GM12878 (cell line): Measurements from ENCODE around the gene PRDM12. TPM values are rescaled to one million over a fixed set of nuclear protein-coding genes. Genes with fewer than 3 reads are reported as not detected.

ENCODE experiments used
- ATAC-seq: fragments of 200-7000 bp; cut with Tn5 transposase; 3 replicates; pipeline ENCODE4 v1.9.1; 2020; ENCODE audit warnings: mild to moderate bottlenecking, moderate library complexity
- BruUV-seq: library from RNA; stranded (reverse); fragments of 400-500 nt; replicated peaks from 2 replicates; lab custom pipeline; 2021; lab: Mats Ljungman, UMichigan
- CTCF ChIA-PET: fragments of 300-600 bp; sonication (Branson Sonifier 250); formaldehyde crosslinking; extraction: SDS; loops from one replicate; lab custom pipeline; 2021; ENCODE audit warnings: inconsistent platforms; lab: Yijun Ruan, JAX
- POLR2A ChIA-PET: fragments of 350-600 bp; formaldehyde crosslinking; extraction: SDS; loops from one replicate; lab custom pipeline; 2021; ENCODE audit warnings: inconsistent platforms; lab: Charles Lee
- RAD21 ChIA-PET: fragments of 300-600 bp; sonication (Branson Sonifier 250); formaldehyde crosslinking; loops from one replicate; lab custom pipeline; 2023; ENCODE audit warnings: antibody characterized with exemption; ENCODE audit not compliant: unreplicated experiment; lab: Charles Lee
- SMC1A ChIA-PET: fragments of 300-600 bp; sonication (Branson Sonifier 250); formaldehyde crosslinking; loops from one replicate; lab custom pipeline; 2023; ENCODE audit not compliant: unreplicated experiment, uncharacterized antibody; lab: Charles Lee
- DNase-seq: peaks from one replicate; pipeline ENCODE4 v3.0.0-alpha.2; 2011; ENCODE audit warnings: low read depth, low spot score
- FAIRE-seq: peaks from 3 replicates; lab custom pipeline; 2011; peaks lifted over from hg19 to GRCh38; lab: Jason Lieb, UNC
- H2AFZ ChIP-seq: 2 replicates; pipeline ENCODE4 v1.6.0; 2011; ENCODE audit warnings: low read depth, low read length, control low read depth; ENCODE audit not compliant: control insufficient read depth
- H3K27ac ChIP-seq: 2 replicates; pipeline ENCODE4 v1.5.1; 2011; ENCODE audit warnings: control low read depth; ENCODE audit not compliant: control insufficient read depth, insufficient read depth
- H3K27me3 ChIP-seq, 2 experiments: replicated peaks in 1 of 2; 2 replicates each; pipeline versions ENCODE4 v1.6.0 to v1.6.1; 2011; ENCODE audit warnings: low read length in 1 of 2; ENCODE audit not compliant: control insufficient read depth in 2 of 2, insufficient read depth in 2 of 2
- H3K36me3 ChIP-seq, 2 experiments: 2 replicates each; pipeline ENCODE4 v1.5.1; 2011; ENCODE audit warnings: low read length in 1 of 2; ENCODE audit not compliant: control insufficient read depth in 2 of 2, insufficient read depth in 2 of 2
- H3K4me1 ChIP-seq: 2 replicates; pipeline ENCODE4 v1.6.1; 2011; ENCODE audit warnings: mild to moderate bottlenecking, low read length, moderate library complexity, mixed read lengths; ENCODE audit not compliant: control insufficient read depth, insufficient read depth
- H3K4me2 ChIP-seq: 2 replicates; pipeline ENCODE4 v1.6.0; 2011; ENCODE audit warnings: control low read depth; ENCODE audit not compliant: control insufficient read depth, insufficient read depth
- H3K4me3 ChIP-seq: fragments of 200-600 bp; sonication (generic); 2 replicates; pipeline ENCODE4 v1.5.1; 2016
- H3K79me2 ChIP-seq: 2 replicates; pipeline ENCODE4 v1.6.0; 2011; ENCODE audit warnings: low read length; ENCODE audit not compliant: control insufficient read depth, insufficient read depth
- H3K9ac ChIP-seq: 2 replicates; pipeline ENCODE4 v1.8.0; 2011; ENCODE audit warnings: low read length, control low read depth, mixed read lengths; ENCODE audit not compliant: control insufficient read depth, insufficient read depth
- H3K9me3 ChIP-seq: replicated peaks from 3 replicates; pipeline ENCODE4 v1.5.1; 2011; ENCODE audit warnings: mild to moderate bottlenecking, low read length; ENCODE audit not compliant: control insufficient read depth, insufficient read depth
- H4K20me1 ChIP-seq: 2 replicates; pipeline ENCODE4 v1.6.0; 2011; ENCODE audit not compliant: control insufficient read depth, insufficient read depth
- E2F8 ChIP-seq: fragments of 450-650 bp; IDR thresholded peaks from 2 replicates; pipeline ENCODE4 v1.6.1; 2018; ENCODE audit warnings: mild to moderate bottlenecking, low read depth, moderate library complexity; ENCODE audit not compliant: partially characterized antibody
- GATAD2B ChIP-seq: fragments of 450-650 bp; conservative IDR thresholded peaks from 2 replicates; pipeline ENCODE4 v1.6.1; 2017; ENCODE audit warnings: low read depth, mild to moderate bottlenecking, moderate library complexity
- MXI1 ChIP-seq: fragments of 150-350 bp; IDR thresholded peaks from 2 replicates; pipeline ENCODE4 v1.6.1; 2011; ENCODE audit warnings: low read depth, mild to moderate bottlenecking, inconsistent platforms, low read length, improper control_type of control experiment
- MYC ChIP-seq: IDR thresholded peaks from 2 replicates; pipeline ENCODE4 v1.6.1; 2011; ENCODE audit warnings: mild to moderate bottlenecking, low read length, moderate library complexity, inconsistent platforms; ENCODE audit not compliant: insufficient read depth, insufficient replicate concordance, insufficient read length, severe bottlenecking
- PAX5 ChIP-seq: IDR thresholded peaks from 2 replicates; pipeline ENCODE4 v1.6.1; 2011; ENCODE audit warnings: low read depth, low read length, borderline replicate concordance
- PAX8 ChIP-seq: fragments of 450-650 bp; IDR thresholded peaks from 2 replicates; pipeline ENCODE4 v1.6.1; 2017; ENCODE audit warnings: mild to moderate bottlenecking, moderate library complexity
- SMAD5 ChIP-seq: IDR thresholded peaks from 2 replicates; pipeline ENCODE4 v1.6.1; 2016; ENCODE audit warnings: antibody characterized with exemption, low read depth
- TAF1 ChIP-seq: IDR thresholded peaks from 2 replicates; pipeline ENCODE4 v1.6.1; 2011; ENCODE audit warnings: mild to moderate bottlenecking, low read depth, low read length, borderline replicate concordance
- TCF3 ChIP-seq: IDR thresholded peaks from 2 replicates; pipeline ENCODE4 v1.6.1; 2012; ENCODE audit warnings: low read depth, mild to moderate bottlenecking, low read length, borderline replicate concordance; ENCODE audit not compliant: insufficient read depth
- ZNF687 ChIP-seq: fragments of 450-650 bp; IDR thresholded peaks from 2 replicates; pipeline ENCODE4 v1.6.1; 2017; ENCODE audit warnings: mild to moderate bottlenecking, moderate library complexity
- WGBS: methylation state at CpG from one replicate; pipeline ENCODE4 v1.1.6; 2016; ENCODE audit warnings: low lambda C conversion rate; ENCODE audit not compliant: insufficient replicate concordance, insufficient coverage; ENCODE audit errors: missing lambda C conversion rate; 5-methylcytosine and 5-hydroxymethylcytosine counted together
- in situ Hi-C: fragments of 300-500 bp; cut with MboI; formaldehyde crosslinking; loops from 9 replicates; pipeline ENCODE4 v1.14.3; 2018; ENCODE audit warnings: mixed read lengths
- intact Hi-C: fragments of 100-400 bp; cut with micrococcal nuclease; formaldehyde crosslinking; loops from one replicate; pipeline ENCODE4 v1.14.2; 2022; ENCODE audit not compliant: unreplicated experiment
- polyA plus RNA-seq, 11 experiments: library from polyadenylated mRNA; depleted of rRNA in 4 of 11; unstranded in 6 of 11; stranded (reverse) in 5 of 11; fragments of >200 nt; fragmentation: Nextera tagmentation in 4 of 11; fragmentation: Illumina TruSeq in 1 of 11; extraction: Ambion mirVana in 4 of 11; extraction: Trizol in 1 of 11; gene quantifications; 1 replicate in 1 of 11; 2 replicates in 10 of 11; pipeline versions ENCODE4 v1.2.1 to v1.2.3, GENCODE V29; 2011 to 2016; ENCODE audit warnings: inconsistent platforms in 2 of 11, missing spikeins in 2 of 11, low read depth in 1 of 11
- total RNA-seq, 4 experiments: library from RNA; depleted of rRNA in 3 of 4; stranded (reverse); fragments of >200 nt in 3 of 4; fragmentation: Illumina TruSeq in 1 of 4; extraction: Trizol in 1 of 4; gene quantifications; 2 replicates each; pipeline versions ENCODE4 v1.2.1 to v1.2.3, GENCODE V29; 2013 to 2021

Gene PRDM12
- total and polyA plus RNA-seq, 10 of the 15 experiments (the other 5 are each of a cell fraction or from before 2014, with no cell fraction given), result not detected

- ChIA-PET SMC1A (no interaction called here), RAD21 (no interaction called here), POLR2A (no interaction called here), CTCF (no interaction called here)
- BruUV-seq, result no TSS peak
- no peak for TF ChIP-seq ZNF687
- TF ChIP-seq PAX8, result no peak
- TF ChIP-seq E2F8, result no peak
- no peak for TF ChIP-seq GATAD2B
- no peak for TF ChIP-seq TAF1
- no peak for TF ChIP-seq MYC
- TF ChIP-seq SMAD5, result no peak
- TF ChIP-seq PAX5, result no peak
- TF ChIP-seq TCF3, result no peak
- no peak for TF ChIP-seq MXI1
- H3K27me3 ChIP-seq, result peaks cover 14 to 25% of the 10 kb centered on the region in 2 experiments
- H3K9me3 ChIP-seq, result no peaks in the 10 kb centered on the region
- 16% methylated on average over 67 of the region's 82 CpGs for WGBS
- no peak overlapping the region for H3K4me3 ChIP-seq
- no peaks in the 10 kb centered on the region for H3K79me2 ChIP-seq
- no peaks in the 10 kb centered on the region for H3K4me1 ChIP-seq
- H3K4me2 ChIP-seq, result no peak overlapping the region
- no peak overlapping the region for H2AFZ ChIP-seq
- no peak overlapping the region for H3K9ac ChIP-seq
- no peak overlapping the region for H3K27ac ChIP-seq
- no peak for DNase-seq
- no peak for FAIRE-seq
- in situ Hi-C loops (no loop called here), intact Hi-C loops (no loop called here)
- no peaks in the 10 kb centered on the region for H4K20me1 ChIP-seq
- no peaks in the 10 kb centered on the region for H3K36me3 ChIP-seq
- no peak for ATAC-seq
Measured at GRCh38 chr9:130660683-130661450, 3.5 kb upstream of the PRDM12 start.
